GM10847 (cell line): ENCODE data around the gene SMOC1.

Source experiments
- POLR2A ChIP-seq: IDR thresholded peaks from 2 replicates; pipeline ENCODE4 v1.6.1; 2011; ENCODE audit not compliant: insufficient read length; ENCODE audit errors: extremely low read depth

Gene SMOC1

DNA sequence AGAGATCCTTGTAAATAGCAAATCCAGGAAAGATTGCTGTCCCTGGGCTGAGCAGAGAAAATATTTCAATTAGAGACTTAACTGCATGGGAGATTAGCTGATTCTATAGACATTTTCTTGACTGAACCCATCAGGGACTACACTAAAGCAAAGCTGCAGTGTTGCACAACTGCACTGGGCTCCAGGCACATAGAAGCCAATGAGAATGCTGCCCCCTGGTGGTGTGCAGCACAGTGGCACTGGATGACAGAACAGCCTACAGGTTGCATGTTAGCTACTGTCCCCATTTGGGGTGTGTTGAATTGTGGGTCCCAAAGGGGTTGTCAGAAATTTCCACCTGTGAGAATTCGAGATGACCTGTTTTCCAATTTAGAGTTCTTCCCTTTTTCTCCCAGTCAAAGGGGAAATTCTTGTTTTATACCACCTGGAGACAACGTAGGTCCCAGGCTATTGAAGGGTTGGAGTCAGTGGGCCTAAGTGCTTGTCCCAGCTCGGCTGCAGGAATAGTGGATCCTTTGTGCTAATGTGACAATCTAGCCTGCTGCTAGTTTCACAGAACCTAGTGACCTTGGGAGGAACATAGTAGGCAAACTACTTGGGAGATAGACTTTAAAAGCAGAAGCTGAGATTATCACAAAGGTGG lies 194.8 kb downstream of the SMOC1 start:
- TF ChIP-seq POLR2A: no peak

DNA sequence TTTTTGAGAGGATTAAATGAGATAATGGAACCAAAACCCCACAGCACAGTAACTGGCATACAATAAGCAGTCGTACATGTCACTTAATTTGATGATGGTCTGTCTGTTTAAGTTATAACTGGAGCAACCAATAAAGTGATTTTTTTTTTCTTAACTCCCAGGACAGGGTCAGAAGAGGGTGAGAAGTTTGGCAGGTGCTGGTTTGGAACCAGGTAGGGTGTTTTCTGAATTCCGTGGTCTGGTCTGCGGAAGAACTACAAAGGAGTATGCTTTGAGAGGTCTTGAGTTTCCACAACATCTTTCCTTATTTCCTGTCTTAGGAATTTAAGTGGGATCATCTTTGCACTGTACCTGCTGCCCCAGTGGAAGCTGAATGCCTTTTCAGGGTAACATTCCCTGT lies 197.8 kb downstream of the SMOC1 start:
- TF ChIP-seq POLR2A: no peak

DNA sequence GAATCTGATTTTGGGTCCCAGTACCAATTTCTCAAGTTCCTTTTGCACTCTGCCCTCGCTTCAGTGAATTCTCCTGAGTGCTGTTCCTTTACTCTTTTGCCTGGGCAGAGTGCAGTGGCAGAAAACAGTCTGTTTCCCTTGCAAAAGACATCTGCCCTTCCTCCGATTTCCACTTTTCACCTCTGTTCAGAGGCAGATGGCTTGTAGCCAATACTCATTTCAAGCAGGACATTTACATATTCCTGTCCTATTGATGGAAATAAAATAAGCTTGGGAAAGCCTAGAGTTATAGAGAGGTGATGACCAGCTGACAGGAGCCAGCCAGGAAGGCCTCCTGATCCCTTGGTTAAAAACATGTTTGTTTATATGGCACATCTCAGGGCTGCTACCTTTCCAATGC lies 198.5 kb downstream of the SMOC1 start:
- TF ChIP-seq POLR2A: no peak

DNA sequence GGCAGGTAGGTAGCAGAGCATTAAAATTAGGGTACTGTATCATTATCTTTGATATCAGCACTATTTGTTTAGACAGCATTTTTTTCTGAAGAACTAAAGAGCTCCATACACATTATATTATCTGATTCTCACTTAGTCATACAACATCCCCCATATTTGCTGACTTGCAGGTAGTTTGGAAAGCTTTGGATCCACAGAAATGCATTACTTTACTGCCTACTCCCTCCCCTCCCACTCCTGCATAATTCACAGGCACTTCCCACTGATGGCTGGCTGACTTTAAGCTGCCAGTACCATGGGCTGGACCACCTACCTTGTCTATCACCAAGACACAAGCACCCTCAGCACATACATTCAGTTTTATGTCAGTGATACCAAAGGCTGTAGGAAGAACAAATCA lies 199.1 kb downstream of the SMOC1 start:
- no peak for TF ChIP-seq POLR2A

DNA sequence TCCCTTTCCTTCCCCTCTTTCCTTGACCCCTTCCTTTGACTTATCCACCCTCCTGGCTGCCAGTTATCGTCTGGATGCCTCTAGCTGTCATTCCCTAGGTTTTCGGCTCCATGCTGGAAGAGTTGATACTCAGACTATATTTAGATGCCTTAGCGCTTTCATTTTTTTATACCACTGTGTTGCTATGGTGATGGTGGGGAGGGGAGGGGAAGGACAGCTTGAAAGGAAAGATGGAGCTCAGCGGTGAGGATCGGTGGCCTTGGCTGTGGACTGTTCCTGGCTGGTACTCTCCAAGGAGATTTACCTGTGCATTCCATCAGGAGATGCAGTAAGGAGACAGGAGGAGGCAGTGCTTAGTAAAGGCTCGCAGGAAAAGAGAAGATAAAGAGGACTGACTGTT lies 200.9 kb downstream of the SMOC1 start:
- no peak for TF ChIP-seq POLR2A
